OCI-LY7 (cell line): ENCODE measurements around the gene IMMP2L. TPM values are rescaled to one million over a fixed set of nuclear protein-coding genes. Genes with fewer than 3 reads are reported as not detected.

Experiments used
- BruUV-seq: library from RNA; stranded (reverse); fragments of 400-500 nt; replicated peaks from 2 replicates; lab custom pipeline; 2021; lab: Mats Ljungman, UMichigan
- CTCF ChIA-PET: fragments of 300-600 bp; sonication (Branson Sonifier 250); formaldehyde crosslinking; loops from one replicate; lab custom pipeline; 2022; ENCODE audit warnings: antibody characterized with exemption; ENCODE audit not compliant: unreplicated experiment; lab: Charles Lee
- POLR2A ChIA-PET: fragments of 300-600 bp; sonication (Branson Sonifier 250); formaldehyde crosslinking; loops from one replicate; lab custom pipeline; 2022; ENCODE audit warnings: antibody characterized with exemption; lab: Charles Lee
- DNase-seq: peaks from one replicate; pipeline ENCODE4 v3.0.0-alpha.2; 2015; ENCODE audit warnings: low spot score
- H2AFZ ChIP-seq: fragments of 200-600 bp; sonication (generic), shearing (Covaris generic); 2 replicates; pipeline ENCODE4 v1.6.1; 2014; ENCODE audit warnings: mild to moderate bottlenecking, antibody characterized with exemption, low read length, moderate library complexity
- H3K27ac ChIP-seq: fragments of 200-600 bp; sonication (generic); 2 replicates; pipeline ENCODE4 v1.5.1; 2014; ENCODE audit warnings: mixed run types, low read depth, mild to moderate bottlenecking, moderate library complexity, low read length, inconsistent platforms; ENCODE audit not compliant: poor library complexity, severe bottlenecking
- H3K36me3 ChIP-seq: fragments of 200-600 bp; sonication (generic); 2 replicates; pipeline ENCODE4 v1.6.1; 2014; ENCODE audit warnings: mild to moderate bottlenecking, antibody characterized with exemption, low read length, moderate library complexity, mixed read lengths; ENCODE audit not compliant: insufficient read depth
- H3K4me1 ChIP-seq: fragments of 200-600 bp; sonication (generic); 2 replicates; pipeline ENCODE4 v1.5.1; 2014; ENCODE audit warnings: mild to moderate bottlenecking, low read length; ENCODE audit not compliant: insufficient read depth, poor library complexity, severe bottlenecking
- H3K4me2 ChIP-seq: fragments of 200-600 bp; sonication (generic); 2 replicates; pipeline ENCODE4 v1.6.1; 2014; ENCODE audit warnings: mild to moderate bottlenecking, low read length
- H3K4me3 ChIP-seq: fragments of 200-600 bp; sonication (generic); 2 replicates; pipeline ENCODE4 v1.5.1; 2014; ENCODE audit warnings: mild to moderate bottlenecking, low read depth, low read length; ENCODE audit not compliant: poor library complexity, severe bottlenecking
- H3K79me2 ChIP-seq: fragments of 200-600 bp; sonication (generic); 2 replicates; pipeline ENCODE4 v1.6.1; 2016; ENCODE audit warnings: low read depth, mild to moderate bottlenecking, low read length, moderate library complexity, mixed read lengths; ENCODE audit not compliant: insufficient read depth
- H3K9me2 ChIP-seq: fragments of 200-600 bp; sonication (generic); 2 replicates; pipeline ENCODE4 v1.6.1; 2016; ENCODE audit warnings: mild to moderate bottlenecking, low read length, mixed read lengths; ENCODE audit not compliant: insufficient read depth
- H3K9me3 ChIP-seq: fragments of 200-600 bp; sonication (generic); 2 replicates; pipeline ENCODE4 v1.6.1; 2014; ENCODE audit warnings: mild to moderate bottlenecking, mixed run types, low read length, mixed read lengths
- H4K20me1 ChIP-seq: fragments of 200-600 bp; sonication (generic); 2 replicates; pipeline ENCODE4 v1.6.1; 2014; ENCODE audit warnings: mild to moderate bottlenecking, antibody characterized with exemption, low read length, moderate library complexity, mixed read lengths; ENCODE audit not compliant: insufficient read depth
- CTCF ChIP-seq: fragments of 200-600 bp; sonication (generic); conservative IDR thresholded peaks from 2 replicates; pipeline ENCODE4 v1.5.1; 2014; ENCODE audit warnings: mild to moderate bottlenecking, antibody characterized with exemption, low read length, moderate library complexity, mixed read lengths
- EZH2phosphoT487 ChIP-seq: fragments of 200-600 bp; sonication (generic); IDR thresholded peaks from 2 replicates; pipeline ENCODE4 v1.6.1; 2018; ENCODE audit warnings: low read depth, borderline replicate concordance, mild to moderate bottlenecking, mixed run types, antibody characterized with exemption, low read length, moderate library complexity, mixed read lengths
- intact Hi-C: fragments of 100-400 bp; cut with micrococcal nuclease; formaldehyde crosslinking; loops from one replicate; pipeline ENCODE4 v1.10.0; 2022; ENCODE audit not compliant: unreplicated experiment
- total RNA-seq, 2 experiments: library from RNA; depleted of rRNA in 1 of 2; stranded (reverse); fragments of >200 nt in 1 of 2; shearing (Covaris generic) in 1 of 2; gene quantifications; 2 replicates each; pipeline ENCODE4 v1.2.3, GENCODE V29; 2014 to 2022

Gene IMMP2L
- total RNA-seq, 2 experiments from 2014 or later, result 8.0 to 25.4 TPM

GRCh38 chr7:111175908-111176441 lies 386.3 kb downstream of the IMMP2L start:
- Histone ChIP-seq H3K9me2 (no peaks in the 10 kb centered on the region), H3K4me3 (no peak overlapping the region), H3K4me1 (no peaks in the 10 kb centered on the region), H2AFZ (no peak overlapping the region), H3K27ac (no peak overlapping the region), H3K36me3 (no peaks in the 10 kb centered on the region), H3K79me2 (no peaks in the 10 kb centered on the region), H3K4me2 (no peak overlapping the region), H3K9me3 (no peaks in the 10 kb centered on the region), H4K20me1 (no peaks in the 10 kb centered on the region)
- intact Hi-C loops, result no loop called here
- no TSS peak for BruUV-seq
- CTCF ChIA-PET, result no interaction called here
- POLR2A ChIA-PET, result interaction anchor here (0.6 kb wide), 1 partner anchor 251 kb away, joined by 3 read pairs; no protein-coding TSS in a partner anchor
- TF ChIP-seq CTCF (no peak), EZH2phosphoT487 (no peak)
- DNase-seq, result no peak

GRCh38 chr7:111174510-111174909 lies 387.8 kb downstream of the IMMP2L start:
- no peak overlapping the region for H3K4me3 ChIP-seq
- intact Hi-C loops, result no loop called here
- BruUV-seq, result no TSS peak
- no peaks in the 10 kb centered on the region for H3K9me3 ChIP-seq
- no peaks in the 10 kb centered on the region for H4K20me1 ChIP-seq
- H3K4me1 ChIP-seq, result no peaks in the 10 kb centered on the region
- no peaks in the 10 kb centered on the region for H3K79me2 ChIP-seq
- no peaks in the 10 kb centered on the region for H3K9me2 ChIP-seq
- no peaks in the 10 kb centered on the region for H3K36me3 ChIP-seq
- H2AFZ ChIP-seq, result no peak overlapping the region
- H3K27ac ChIP-seq, result no peak overlapping the region
- TF ChIP-seq EZH2phosphoT487 (no peak), CTCF (no peak)
- no peak for DNase-seq
- no peak overlapping the region for H3K4me2 ChIP-seq
- ChIA-PET POLR2A (no interaction called here), CTCF (no interaction called here)

DNA sequence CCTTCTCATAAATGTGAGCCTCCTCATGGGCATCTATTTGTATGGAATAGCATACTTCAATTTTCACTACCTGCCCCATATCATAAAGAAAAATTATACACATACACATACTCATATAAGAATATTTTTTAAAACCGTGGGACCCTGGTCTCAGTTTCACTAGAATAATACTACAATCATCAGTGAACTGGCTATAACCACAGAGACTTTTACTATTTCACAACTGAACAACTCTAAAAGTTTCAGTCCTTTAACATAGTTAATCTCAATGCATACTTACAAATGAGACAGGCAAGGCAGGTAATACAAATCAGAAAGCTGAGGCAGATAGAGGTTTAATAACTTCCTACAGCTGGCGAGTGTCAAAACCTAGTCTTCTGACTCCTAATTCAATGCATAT lies 388.3 kb downstream of the IMMP2L start:
- no peaks in the 10 kb centered on the region for H3K79me2 ChIP-seq
- H3K9me3 ChIP-seq, result no peaks in the 10 kb centered on the region
- POLR2A ChIA-PET, result no interaction called here
- H3K27ac ChIP-seq, result no peak overlapping the region
- H3K4me3 ChIP-seq, result no peak overlapping the region
- no peaks in the 10 kb centered on the region for H4K20me1 ChIP-seq
- no peaks in the 10 kb centered on the region for H3K9me2 ChIP-seq
- H3K4me1 ChIP-seq, result no peaks in the 10 kb centered on the region
- TF ChIP-seq EZH2phosphoT487, result no peak
- no peak for TF ChIP-seq CTCF
- intact Hi-C loops, result no loop called here
- CTCF ChIA-PET, result no interaction called here
- H3K4me2 ChIP-seq, result no peak overlapping the region
- DNase-seq, result no peak
- H3K36me3 ChIP-seq, result no peaks in the 10 kb centered on the region
- H2AFZ ChIP-seq, result no peak overlapping the region
- BruUV-seq, result no TSS peak
